ENCODE data around the gene MTOR. TPM values are rescaled to one million over a fixed set of nuclear protein-coding genes. Genes with fewer than 3 reads are reported as not detected.

Gene MTOR
- total and polyA plus RNA-seq, 2 donors (not counting 3 experiments of a cell fraction or from before 2014, with no cell fraction given): 33.5 to 50.4 TPM

GRCh38 chr1:11070876-11071275, 191.5 kb downstream of the MTOR start:
- intact Hi-C loops (cut with micrococcal nuclease): no loop called here
- peaks cover 35 to 62% of the 10 kb centered on the region in 2 experiments for H3K36me3 ChIP-seq (ENCODE audit: control insufficient read depth in 2 of 2, extremely low read depth in 1 of 2, insufficient read depth in 2 of 2, low read length in 2 of 2)
- H2AFZ ChIP-seq (ENCODE audit: low read depth, low read length): no peak overlapping the region
- dilution Hi-C loops (cut with MboI; ENCODE audit: extremely low pct_ligation_motif_present, low sequenced_read_pairs): no loop called here
- no peaks in the 10 kb centered on the region for H3K4me1 ChIP-seq (ENCODE audit: control insufficient read depth, extremely low read depth, insufficient read depth, low read length)
- DNase-seq (ENCODE audit: low read depth, low spot score): no peak
- no peak for FAIRE-seq
- H3K27me3 ChIP-seq (ENCODE audit: control insufficient read depth in 2 of 2, insufficient read depth in 2 of 2, low read length in 2 of 2): no peaks in the 10 kb centered on the region
- no peaks in the 10 kb centered on the region for H4K20me1 ChIP-seq (replicated peaks; ENCODE audit: control insufficient read depth, extremely low read depth, insufficient read depth, low read length)
- H3K4me3 ChIP-seq (replicated peaks in 1 of 3; ENCODE audit: insufficient read depth in 1 of 3, low read depth in 1 of 3, low read length in 3 of 3): no peak overlapping the region
- H3K79me2 ChIP-seq (ENCODE audit: control insufficient read depth, insufficient read depth, low read length): no peaks in the 10 kb centered on the region
- no TSS peak for BruUV-seq (replicated peaks)
- POLR2A ChIA-PET: no interaction called here
- no peak for TF ChIP-seq MAX (IDR thresholded peaks at IDR 0.05; ENCODE audit: insufficient read depth, insufficient read length)
- TF ChIP-seq EZH2 (IDR thresholded peaks at IDR 0.05; ENCODE audit: borderline replicate concordance, low read depth, low read length, severe bottlenecking): no peak
- no peak for TF ChIP-seq MYC (IDR thresholded peaks at IDR 0.05; ENCODE audit: low read depth, low read length)
- TF ChIP-seq GATA2 (IDR thresholded peaks at IDR 0.05; ENCODE audit: insufficient read depth, insufficient read length, low read depth, low read length): no peak
- H3K4me2 ChIP-seq (ENCODE audit: insufficient read depth, low read length): no peak overlapping the region
- H3K9me3 ChIP-seq (replicated peaks; ENCODE audit: control insufficient read depth, insufficient read depth, low read length): no peaks in the 10 kb centered on the region
- H3K9ac ChIP-seq (replicated peaks; ENCODE audit: extremely low read depth, insufficient read depth, low read length): no peak overlapping the region
- CTCF ChIA-PET: interaction anchor here (0.9 to 2.0 kb wide), 3 partner anchors 11 to 33 kb away, joined by 3 to 10 read pairs (median 3); partner anchors contain the start of gene SRM
- no peaks in the 10 kb centered on the region for H3K9me1 ChIP-seq (replicated peaks; ENCODE audit: control insufficient read depth, extremely low read depth, insufficient read depth, low read length)
- no peak overlapping the region for H3K27ac ChIP-seq (ENCODE audit: insufficient read depth, low read depth, low read length)

- TF ChIP-seq CTCF (IDR thresholded peaks at IDR 0.05; ENCODE audit: extremely low read depth in 1 of 2, insufficient read depth in 1 of 2, low read depth in 1 of 2, low read length in 2 of 2) (no peak), EZH2 (IDR thresholded peaks at IDR 0.05; ENCODE audit: borderline replicate concordance, low read depth, low read length, severe bottlenecking) (no peak), POLR2A (IDR thresholded peaks at IDR 0.05; ENCODE audit: low read depth, low read length) (no peak), MAX (IDR thresholded peaks at IDR 0.05; ENCODE audit: insufficient read depth, insufficient read length) (no peak), FOS (IDR thresholded peaks at IDR 0.05; ENCODE audit: borderline replicate concordance, insufficient read depth, low read length) (no peak), POLR2AphosphoS5 (IDR thresholded peaks at IDR 0.05; ENCODE audit: insufficient read depth, low read depth, low read length) (no peak), MYC (IDR thresholded peaks at IDR 0.05; ENCODE audit: low read depth, low read length) (no peak), JUN (IDR thresholded peaks at IDR 0.05; ENCODE audit: borderline replicate concordance, insufficient read depth, insufficient read length, low read depth) (no peak), GATA2 (IDR thresholded peaks at IDR 0.05; ENCODE audit: insufficient read depth, insufficient read length, low read depth, low read length) (no peak)
- POLR2A ChIA-PET: no interaction called here
- no peak for DNase-seq (ENCODE audit: low read depth, low spot score)
- peaks cover 29 to 51% of the 10 kb centered on the region in 2 experiments for H3K36me3 ChIP-seq (ENCODE audit: control insufficient read depth in 2 of 2, extremely low read depth in 1 of 2, insufficient read depth in 2 of 2, low read length in 2 of 2)
- no peak overlapping the region for H3K27ac ChIP-seq (ENCODE audit: insufficient read depth, low read depth, low read length)
- dilution Hi-C loops (cut with MboI; ENCODE audit: extremely low pct_ligation_motif_present, low sequenced_read_pairs): no loop called here
- H3K9me1 ChIP-seq (replicated peaks; ENCODE audit: control insufficient read depth, extremely low read depth, insufficient read depth, low read length): no peaks in the 10 kb centered on the region
- H3K9me3 ChIP-seq (replicated peaks; ENCODE audit: control insufficient read depth, insufficient read depth, low read length): no peaks in the 10 kb centered on the region
- no peaks in the 10 kb centered on the region for H3K27me3 ChIP-seq (ENCODE audit: control insufficient read depth in 2 of 2, insufficient read depth in 2 of 2, low read length in 2 of 2)
- no TSS peak for BruUV-seq (replicated peaks)
- no peak overlapping the region for H3K4me3 ChIP-seq (replicated peaks in 1 of 3; ENCODE audit: insufficient read depth in 1 of 3, low read depth in 1 of 3, low read length in 3 of 3)
- CTCF ChIA-PET: no interaction called here
- FAIRE-seq: no peak
- H3K4me1 ChIP-seq (ENCODE audit: control insufficient read depth, extremely low read depth, insufficient read depth, low read length): no peaks in the 10 kb centered on the region
- no peaks in the 10 kb centered on the region for H4K20me1 ChIP-seq (replicated peaks; ENCODE audit: control insufficient read depth, extremely low read depth, insufficient read depth, low read length)
- intact Hi-C loops (cut with micrococcal nuclease): no loop called here
- no peak overlapping the region for H3K9ac ChIP-seq (replicated peaks; ENCODE audit: extremely low read depth, insufficient read depth, low read length)
- no peak overlapping the region for H2AFZ ChIP-seq (ENCODE audit: low read depth, low read length)
- no peaks in the 10 kb centered on the region for H3K79me2 ChIP-seq (ENCODE audit: control insufficient read depth, insufficient read depth, low read length)
- no peak overlapping the region for H3K4me2 ChIP-seq (ENCODE audit: insufficient read depth, low read length)
Observed at GRCh38 chr1:11068600-11069473, 193.5 kb downstream of the MTOR start.

Measured in endothelial cell of umbilical vein (primary cell).